SH-SY5Y (cell line): ENCODE data around the gene PLG.

Source experiments
- GATA2 ChIP-seq: IDR thresholded peaks from 2 replicates; pipeline ENCODE4 v1.6.1; 2011; ENCODE audit warnings: mild to moderate bottlenecking, low read depth, low read length
- GATA3 ChIP-seq: IDR thresholded peaks from 2 replicates; pipeline ENCODE4 v1.6.1; 2011; ENCODE audit warnings: low read depth, mild to moderate bottlenecking, low read length, moderate library complexity

DNA sequence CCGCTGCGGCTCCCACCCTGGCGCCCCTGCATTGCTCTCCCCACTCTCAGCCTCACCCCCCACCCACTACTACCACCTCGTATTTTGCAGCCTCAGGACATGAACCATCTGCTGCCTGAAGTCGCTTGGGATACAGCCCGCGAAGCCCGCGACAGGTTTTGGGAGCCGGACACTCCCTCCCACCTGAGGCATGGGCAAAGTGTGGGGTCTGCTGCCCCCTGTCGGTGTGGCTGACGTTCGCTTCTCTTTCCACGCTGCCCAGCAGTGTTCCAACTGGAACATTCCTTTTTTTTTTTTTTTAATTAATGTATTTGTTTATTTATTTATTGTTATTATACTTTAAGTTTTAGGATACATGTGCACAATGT is 22.7 kb upstream of the PLG start:
- TF ChIP-seq GATA3, result no peak
- no peak for TF ChIP-seq GATA2
